Stomach (tissue), 9 donors: Measurements from ENCODE around the gene SELENOT. TPM values are rescaled to one million over a fixed set of nuclear protein-coding genes. Genes with fewer than 3 reads are reported as not detected.

ENCODE experiments used
- DNase-seq, 2 donors: peaks; one replicate each; pipeline versions ENCODE4 v3.0.0 to v3.0.0-alpha.2; 2013 to 2019
- H3K27ac ChIP-seq, 5 donors: fragments of 200-600 bp in 4 of 5; sonication (generic) in 4 of 5; one replicate each; pipeline ENCODE4 v1.5.1; 2013 to 2019; ENCODE audit warnings: mild to moderate bottlenecking in 1 of 5, moderate library complexity in 1 of 5
- H3K27me3 ChIP-seq, 3 donors: fragments of 200-600 bp; sonication (generic); one replicate each; pipeline ENCODE4 v1.5.1; 2017 to 2019; ENCODE audit warnings: mixed run types in 1 of 3
- H3K36me3 ChIP-seq, 4 donors: fragments of 200-600 bp; sonication (generic); 1 replicate in 3 of 4; 2 replicates in 1 of 4; pipeline ENCODE4 v1.5.1; 2016 to 2019
- H3K4me1 ChIP-seq, 4 donors: fragments of 200-600 bp; sonication (generic); one replicate each; pipeline ENCODE4 v1.5.1; 2016 to 2019
- H3K4me3 ChIP-seq, 4 donors: fragments of 200-600 bp; sonication (generic) in 3 of 4; one replicate each; pipeline ENCODE4 v1.5.1; 2016 to 2019; ENCODE audit warnings: mild to moderate bottlenecking in 1 of 4
- H3K9me3 ChIP-seq, 4 donors: fragments of 200-600 bp; sonication (generic); one replicate each; pipeline ENCODE4 v1.5.1; 2016 to 2019
- CTCF ChIP-seq, 7 experiments: fragments of 450-650 bp in 4 of 7; fragments of 200-600 bp in 3 of 7; sonication (generic) in 3 of 7; IDR thresholded peaks; one replicate each; pipeline ENCODE4 v1.5.1; 2016 to 2019; ENCODE audit warnings: antibody characterized with exemption in 7 of 7, control low read depth in 2 of 7, mild to moderate bottlenecking in 1 of 7
- EP300 ChIP-seq: sonication (generic); formaldehyde crosslinking; IDR thresholded peaks from one replicate; pipeline ENCODE4 v1.6.1; 2017; ENCODE audit warnings: antibody characterized with exemption
- POLR2A ChIP-seq, 4 donors: fragments of 450-650 bp; IDR thresholded peaks; one replicate each; pipeline ENCODE4 v1.6.1; 2016; ENCODE audit warnings: antibody characterized with exemption in 4 of 4, control low read depth in 2 of 4, mild to moderate bottlenecking in 1 of 4, moderate library complexity in 1 of 4
- POLR2AphosphoS5 ChIP-seq, 3 donors: sonication (generic); formaldehyde crosslinking; IDR thresholded peaks; one replicate each; pipeline ENCODE4 v1.6.1; 2016; ENCODE audit warnings: antibody characterized with exemption in 3 of 3
- WGBS, 5 donors: extraction: QIAGEN DNeasy Blood & Tissue Kit in 3 of 5; methylation state at CpG; one replicate each; pipeline versions ENCODE4 v1.1.5 to v1.1.7; 2013 to 2018; 5-methylcytosine and 5-hydroxymethylcytosine counted together
- intact Hi-C: fragments of 100-400 bp; cut with DNase I; formaldehyde crosslinking; loops from one replicate; pipeline ENCODE4 v1.15.1; 2023; ENCODE audit warnings: low total_unique reads
- polyA plus RNA-seq, 3 donors: library from polyadenylated mRNA; stranded (reverse); fragments of 200-250 nt; gene quantifications; one replicate each; pipeline ENCODE4 v1.2.3, GENCODE V29; 2013
- total RNA-seq, 5 donors: library from RNA; depleted of rRNA; stranded (reverse); fragments of >200 nt; gene quantifications; one replicate each; pipeline versions ENCODE4 v1.1.0 to v1.2.3, GENCODE V29; 2014 to 2016
- donor health status: healthy with polysubstance abuse.
- donor health status: Bipolar disorder and iron deficiency.
- donor health status: healthy.

SELENOT gene
- total and polyA plus RNA-seq, 8 donors = 41.5 to 324 (median 54.4) TPM

GRCh38 chr3:150609988-150610387, 6.9 kb downstream of the SELENOT start:
- Histone ChIP-seq H3K27ac (no peak overlapping the region), H3K4me3 (no peak overlapping the region), H3K27me3 (no peaks in the 10 kb centered on the region), H3K9me3 (no peaks in the 10 kb centered on the region), H3K4me1 (peaks cover 20 to 85% (median 69%) of the 10 kb centered on the region in 4 donors), H3K36me3 (peaks cover 8 to 16% (median 10%) of the 10 kb centered on the region in 4 donors)
- DNase-seq = no peak
- intact Hi-C loops = no loop called here
- no peak for TF ChIP-seq CTCF (IDR thresholded peaks at IDR 0.05)
- no peak for TF ChIP-seq EP300
- no peak for TF ChIP-seq POLR2A (IDR thresholded peaks at IDR 0.05)
- no peak for TF ChIP-seq POLR2AphosphoS5 (IDR thresholded peaks at IDR 0.05)
- WGBS, 5 donors = 0 to 2% (median 0%) methylated on average over 1 of the region's 1 CpG

- Histone ChIP-seq H3K4me3 (no peak overlapping the region), H3K27ac (no peak overlapping the region), H3K4me1 (peaks cover 13 to 77% (median 62%) of the 10 kb centered on the region in 4 donors), H3K27me3 (no peaks in the 10 kb centered on the region), H3K36me3 (peaks cover 8 to 16% (median 10%) of the 10 kb centered on the region in 4 donors), H3K9me3 (no peaks in the 10 kb centered on the region)
- intact Hi-C loops = no loop called here
- TF ChIP-seq POLR2AphosphoS5 (IDR thresholded peaks at IDR 0.05) (no peak), CTCF (IDR thresholded peaks at IDR 0.05) (no peak), EP300 (no peak), POLR2A (IDR thresholded peaks at IDR 0.05) (no peak)
- WGBS, 5 donors = 17 to 77% (median 50%) methylated on average over 1 of the region's 1 CpG
- no peak for DNase-seq
Observed at GRCh38 chr3:150610785-150611184, 7.7 kb downstream of the SELENOT start.

- intact Hi-C loops = no loop called here
- H3K27me3 ChIP-seq = no peaks in the 10 kb centered on the region
- H3K9me3 ChIP-seq = no peaks in the 10 kb centered on the region
- H3K4me3 ChIP-seq = no peak overlapping the region
- WGBS, 5 donors = 98% methylated on average over 25 to 34 of the region's 34 CpGs
- H3K27ac ChIP-seq = no peak overlapping the region
- DNase-seq = no peak
- H3K36me3 ChIP-seq = peaks cover 8 to 12% (median 10%) of the 10 kb centered on the region in 4 donors
- TF ChIP-seq EP300 = no peak
- TF ChIP-seq POLR2A (IDR thresholded peaks at IDR 0.05) = no peak
- no peak for TF ChIP-seq CTCF (IDR thresholded peaks at IDR 0.05)
- no peak for TF ChIP-seq POLR2AphosphoS5 (IDR thresholded peaks at IDR 0.05)
- H3K4me1 ChIP-seq = peaks cover 4 to 69% (median 53%) of the 10 kb centered on the region in 4 donors
Observed at GRCh38 chr3:150611666-150612065, 8.5 kb downstream of the SELENOT start.

- H3K27me3 ChIP-seq = no peaks in the 10 kb centered on the region
- H3K36me3 ChIP-seq = peaks cover 8 to 12% (median 10%) of the 10 kb centered on the region in 4 donors
- DNase-seq = no peak
- intact Hi-C loops = no loop called here
- no peak overlapping the region for H3K27ac ChIP-seq
- no peak overlapping the region for H3K4me3 ChIP-seq
- H3K9me3 ChIP-seq = no peaks in the 10 kb centered on the region
- no peak for TF ChIP-seq CTCF (IDR thresholded peaks at IDR 0.05)
- TF ChIP-seq EP300 = no peak
- no peak for TF ChIP-seq POLR2A (IDR thresholded peaks at IDR 0.05)
- no peak for TF ChIP-seq POLR2AphosphoS5 (IDR thresholded peaks at IDR 0.05)
- peaks cover 0 to 67% (median 45%) of the 10 kb centered on the region in 4 donors for H3K4me1 ChIP-seq
- WGBS, 5 donors = 79 to 85% (median 80%) methylated on average over 1 of the region's 1 CpG
Observed at GRCh38 chr3:150612494-150612893, 9.4 kb downstream of the SELENOT start.
